SK-N-SH (cell line): ENCODE measurements around the gene ASTN2. TPM values are rescaled to one million over a fixed set of nuclear protein-coding genes. Genes with fewer than 3 reads are reported as not detected.
A peak's percentile ranks its signal among the peaks of the same experiment; 100 is the strongest.

Experiments
- CTCF ChIA-PET: fragments of 300-600, 350-600 bp; formaldehyde crosslinking; extraction: SDS; loops from one replicate; lab custom pipeline; 2021; lab: Yijun Ruan, JAX
- POLR2A ChIA-PET: fragments of 350-600 bp; sonication (Branson Sonifier 250); formaldehyde crosslinking; extraction: SDS; loops from one replicate; lab custom pipeline; 2020; ENCODE audit warnings: antibody characterized with exemption, inconsistent platforms; lab: Yijun Ruan, JAX
- DNase-seq: peaks from one replicate; pipeline ENCODE4 v3.0.0; 2012
- H2AFZ ChIP-seq: fragments of 200-600 bp; sonication (generic); 2 replicates; pipeline ENCODE4 v1.8.1; 2016; ENCODE audit warnings: antibody characterized with exemption, mild to moderate bottlenecking, low read depth
- H3F3A ChIP-seq: fragments of 200-600 bp; sonication (generic); replicated peaks from 2 replicates; pipeline ENCODE3; 2016; ENCODE audit warnings: antibody characterized with exemption, mild to moderate bottlenecking; ENCODE audit not compliant: insufficient read depth
- H3K27ac ChIP-seq, 2 experiments: fragments of 200-500 bp in 1 of 2; fragments of 200-600 bp in 1 of 2; sonication (Bioruptor generic) in 1 of 2; sonication (generic), shearing (Covaris generic) in 1 of 2; 2 replicates each; pipeline versions ENCODE4 v1.5.1 to v1.6.1; 2014 to 2016; ENCODE audit warnings: low read depth in 2 of 2, inconsistent platforms in 1 of 2, low read length in 1 of 2, mild to moderate bottlenecking in 1 of 2, mixed read lengths in 1 of 2
- H3K27me3 ChIP-seq: fragments of 200-600 bp; sonication (generic), shearing (Covaris generic); 2 replicates; pipeline ENCODE4 v1.6.1; 2016; ENCODE audit warnings: mixed run types; ENCODE audit not compliant: insufficient read depth
- H3K36me3 ChIP-seq, 2 experiments: fragments of 200-500 bp in 1 of 2; fragments of 200-600 bp in 1 of 2; sonication (Bioruptor generic) in 1 of 2; sonication (generic) in 1 of 2; replicated peaks in 1 of 2; 2 replicates each; pipeline versions ENCODE3 to v1.5.1; 2014 to 2016; ENCODE audit warnings: low read length in 1 of 2, mild to moderate bottlenecking in 1 of 2; ENCODE audit not compliant: insufficient read depth in 2 of 2, control insufficient read depth in 1 of 2
- H3K4me1 ChIP-seq, 2 experiments: fragments of 200-500 bp in 1 of 2; fragments of 200-600 bp in 1 of 2; sonication (Bioruptor generic) in 1 of 2; sonication (generic), shearing (Covaris generic) in 1 of 2; 2 replicates each; pipeline versions ENCODE4 v1.5.1 to v1.6.1; 2014 to 2016; ENCODE audit warnings: low read depth in 1 of 2, low read length in 1 of 2, mixed run types in 1 of 2; ENCODE audit not compliant: insufficient read depth in 2 of 2, control insufficient read depth in 1 of 2
- H3K4me2 ChIP-seq: fragments of 200-600 bp; sonication (generic), shearing (Covaris generic); 2 replicates; pipeline ENCODE4 v1.6.1; 2017; ENCODE audit warnings: mixed run types
- H3K4me3 ChIP-seq, 2 experiments: fragments of 200-500 bp in 1 of 2; fragments of 200-600 bp in 1 of 2; sonication (Bioruptor generic) in 1 of 2; sonication (generic), shearing (Covaris generic) in 1 of 2; 2 replicates each; pipeline versions ENCODE4 v1.5.1 to v1.8.1; 2014 to 2016; ENCODE audit warnings: low read depth in 2 of 2, inconsistent platforms in 1 of 2, low read length in 1 of 2, mild to moderate bottlenecking in 1 of 2, mixed read lengths in 1 of 2, moderate library complexity in 1 of 2
- H3K79me2 ChIP-seq: fragments of 200-600 bp; sonication (generic); 2 replicates; pipeline ENCODE4 v1.8.1; 2017; ENCODE audit warnings: mild to moderate bottlenecking; ENCODE audit not compliant: insufficient read depth
- H3K9ac ChIP-seq: fragments of 200-600 bp; sonication (generic); 2 replicates; pipeline ENCODE4 v1.6.1; 2017; ENCODE audit warnings: mixed run types
- H3K9me2 ChIP-seq: fragments of 200-600 bp; sonication (generic); 2 replicates; pipeline ENCODE4 v1.6.1; 2017; ENCODE audit warnings: mixed run types
- H3K9me3 ChIP-seq: fragments of 200-600 bp; sonication (generic); 2 replicates; pipeline ENCODE4 v1.6.1; 2017; ENCODE audit warnings: mixed run types, mild to moderate bottlenecking, moderate library complexity
- H4K20me1 ChIP-seq: fragments of 200-600 bp; sonication (generic); 2 replicates; pipeline ENCODE4 v1.6.1; 2017; ENCODE audit warnings: mild to moderate bottlenecking, mixed run types; ENCODE audit not compliant: insufficient read depth
- EP300 ChIP-seq, 2 experiments: IDR thresholded peaks; 2 replicates each; pipeline versions ENCODE4 v1.4.0 to v1.6.1; 2012; ENCODE audit warnings: borderline replicate concordance in 1 of 2, low read depth in 1 of 2, low read length in 1 of 2
- GATA2 ChIP-seq: sonication (generic); formaldehyde crosslinking; IDR thresholded peaks from 2 replicates; pipeline ENCODE4 v1.5.0; 2020; ENCODE audit warnings: mild to moderate bottlenecking, missing genetic modification reagents
- NRF1 ChIP-seq: IDR thresholded peaks from 2 replicates; pipeline ENCODE4 v1.6.1; 2012; ENCODE audit warnings: low read depth, mild to moderate bottlenecking, low read length
- RCOR1 ChIP-seq: fragments of 150-350 bp; IDR thresholded peaks from 2 replicates; pipeline ENCODE4 v1.6.1; 2017; ENCODE audit warnings: antibody characterized with exemption, low read length
- RFX5 ChIP-seq: IDR thresholded peaks from 2 replicates; pipeline ENCODE4 v1.6.1; 2012; ENCODE audit warnings: mild to moderate bottlenecking, improper control_type of control experiment, low read length
- RXRA ChIP-seq: IDR thresholded peaks from 2 replicates; pipeline ENCODE4 v1.4.0; 2012; ENCODE audit warnings: low read depth, mild to moderate bottlenecking, borderline replicate concordance
- SMC3 ChIP-seq: IDR thresholded peaks from 2 replicates; pipeline ENCODE4 v1.6.1; 2012; ENCODE audit warnings: low read depth, low read length, improper control_type of control experiment
- TAF1 ChIP-seq: IDR thresholded peaks from 2 replicates; pipeline ENCODE4 v1.6.1; 2012; ENCODE audit warnings: low read depth, mild to moderate bottlenecking, low read length, moderate library complexity, borderline replicate concordance
- TEAD4 ChIP-seq: IDR thresholded peaks from 2 replicates; pipeline ENCODE4 v1.4.0; 2012; ENCODE audit warnings: mild to moderate bottlenecking, borderline replicate concordance; ENCODE audit not compliant: insufficient read depth
- WGBS: methylation state at CpG from one replicate; pipeline ENCODE4 v1.1.6; 2017; ENCODE audit warnings: low lambda C conversion rate; 5-methylcytosine and 5-hydroxymethylcytosine counted together
- polyA plus RNA-seq, 3 experiments: library from polyadenylated mRNA; depleted of rRNA; stranded (reverse); fragments of >200 nt; gene quantifications; 2 replicates each; pipeline ENCODE4 v1.2.3, GENCODE V29; 2012
- TF ChIP-seq, protein P1 (sequence below): IDR thresholded peaks from 2 replicates; pipeline ENCODE4; 2012
- TF ChIP-seq, protein P2 (sequence below): fragments of 150-350 bp; IDR thresholded peaks from 2 replicates; pipeline ENCODE4 v1.6.1; 2017; ENCODE audit warnings: antibody characterized with exemption, low read length, low read depth, borderline replicate concordance
- TF ChIP-seq, protein P3 (sequence below): fragments of 200-600 bp; sonication (generic); IDR thresholded peaks from 2 replicates; pipeline ENCODE4 v1.6.1; 2017; ENCODE audit warnings: antibody characterized with exemption, mild to moderate bottlenecking, moderate library complexity
- TF ChIP-seq, protein P4 (sequence below): IDR thresholded peaks from 2 replicates; pipeline ENCODE4 v1.4.0; 2012; ENCODE audit warnings: low read depth
- TF ChIP-seq, protein P5 (sequence below): IDR thresholded peaks from 2 replicates; pipeline ENCODE4 v1.4.0; 2012; ENCODE audit warnings: low read depth, borderline replicate concordance

The ASTN2 gene
- polyA plus RNA-seq, 1 of the 3 experiments (the other 2 are of a cell fraction): 6.6 TPM

DNA sequence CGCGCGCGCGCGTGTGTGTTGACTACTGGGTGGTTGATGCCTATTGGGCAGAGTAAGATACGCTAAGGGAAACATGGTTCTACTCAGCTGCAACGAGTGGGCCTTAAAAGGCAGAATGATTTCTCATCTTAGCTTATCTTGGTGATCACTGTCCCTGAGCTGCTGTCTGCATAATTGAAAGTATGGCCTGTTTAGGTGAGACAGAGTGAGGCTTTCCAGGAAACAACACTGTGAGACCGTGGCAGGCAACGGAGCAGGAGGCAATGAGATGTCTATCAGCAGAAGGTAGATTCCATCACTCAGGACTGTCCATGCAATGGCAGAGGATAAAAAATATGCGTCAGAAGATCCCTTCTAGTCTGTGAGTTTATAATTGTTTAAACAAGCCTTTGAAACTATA, 450.6 kb downstream of the ASTN2 start:
- CTCF ChIA-PET: interaction anchor here (1.2 kb wide), 1 partner anchor 46 kb away, joined by 3 read pairs; no protein-coding TSS in a partner anchor
- Histone ChIP-seq H4K20me1 (no peaks in the 10 kb centered on the region), H3F3A (no peaks in the 10 kb centered on the region), H3K4me1 (no peaks in the 10 kb centered on the region; a peak in 1 of 4 replicates), H3K79me2 (no peaks in the 10 kb centered on the region), H3K4me2 (no peak overlapping the region), H3K27me3 (no peaks in the 10 kb centered on the region), H3K9me3 (no peaks in the 10 kb centered on the region), H3K9ac (no peak overlapping the region), H3K9me2 (no peaks in the 10 kb centered on the region), H3K4me3 (no peak overlapping the region), H2AFZ (no peak overlapping the region), H3K27ac (no peak overlapping the region), H3K36me3 (no peaks in the 10 kb centered on the region)
- no peak for DNase-seq
- WGBS: 66% methylated on average over 11 of the region's 11 CpGs
- TF ChIP-seq GATA2 (CRISPR knock-in tag): no peak
- no peak for TF ChIP-seq TEAD4
- TF ChIP-seq, protein P1, sequence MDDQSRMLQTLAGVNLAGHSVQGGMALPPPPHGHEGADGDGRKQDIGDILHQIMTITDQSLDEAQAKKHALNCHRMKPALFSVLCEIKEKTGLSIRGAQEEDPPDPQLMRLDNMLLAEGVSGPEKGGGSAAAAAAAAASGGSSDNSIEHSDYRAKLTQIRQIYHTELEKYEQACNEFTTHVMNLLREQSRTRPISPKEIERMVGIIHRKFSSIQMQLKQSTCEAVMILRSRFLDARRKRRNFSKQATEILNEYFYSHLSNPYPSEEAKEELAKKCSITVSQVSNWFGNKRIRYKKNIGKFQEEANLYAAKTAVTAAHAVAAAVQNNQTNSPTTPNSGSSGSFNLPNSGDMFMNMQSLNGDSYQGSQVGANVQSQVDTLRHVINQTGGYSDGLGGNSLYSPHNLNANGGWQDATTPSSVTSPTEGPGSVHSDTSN: no peak
- TF ChIP-seq RCOR1: no peak
- no peak for TF ChIP-seq NRF1
- POLR2A ChIA-PET: no interaction called here

DNA sequence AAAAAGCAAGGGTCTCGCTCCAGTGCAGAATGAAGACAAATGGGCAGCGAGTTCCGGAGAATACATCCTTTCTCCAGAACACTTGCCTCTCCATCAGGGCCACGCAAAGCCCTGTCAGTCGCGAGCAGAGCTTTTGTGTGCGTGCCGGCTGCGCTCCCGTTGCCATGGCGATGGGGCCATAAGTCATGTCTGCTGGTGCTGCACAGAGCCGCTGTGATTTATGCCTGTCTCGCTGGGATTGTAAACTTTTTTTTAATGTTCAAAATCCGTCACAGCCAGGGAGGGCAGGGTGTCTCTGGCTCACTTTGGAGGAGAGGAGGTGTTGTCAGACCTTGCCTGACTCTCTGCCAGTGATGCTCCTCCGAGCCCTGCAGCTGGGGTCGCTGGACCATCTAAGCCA, 455.0 kb downstream of the ASTN2 start:
- TF ChIP-seq SMC3: no peak
- TF ChIP-seq, protein P2, sequence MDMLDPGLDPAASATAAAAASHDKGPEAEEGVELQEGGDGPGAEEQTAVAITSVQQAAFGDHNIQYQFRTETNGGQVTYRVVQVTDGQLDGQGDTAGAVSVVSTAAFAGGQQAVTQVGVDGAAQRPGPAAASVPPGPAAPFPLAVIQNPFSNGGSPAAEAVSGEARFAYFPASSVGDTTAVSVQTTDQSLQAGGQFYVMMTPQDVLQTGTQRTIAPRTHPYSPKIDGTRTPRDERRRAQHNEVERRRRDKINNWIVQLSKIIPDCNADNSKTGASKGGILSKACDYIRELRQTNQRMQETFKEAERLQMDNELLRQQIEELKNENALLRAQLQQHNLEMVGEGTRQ: no peak
- Histone ChIP-seq H3K9me3 (no peaks in the 10 kb centered on the region), H2AFZ (no peak overlapping the region), H3K27ac (no peak overlapping the region), H3K9me2 (no peaks in the 10 kb centered on the region), H3K4me3 (no peak overlapping the region), H3K9ac (no peak overlapping the region), H3K79me2 (no peaks in the 10 kb centered on the region), H3K27me3 (no peaks in the 10 kb centered on the region), H3K36me3 (no peaks in the 10 kb centered on the region), H3K4me1 (no peaks in the 10 kb centered on the region; a peak in 1 of 4 replicates), H3F3A (no peaks in the 10 kb centered on the region), H3K4me2 (no peak overlapping the region), H4K20me1 (no peaks in the 10 kb centered on the region)
- WGBS: 31% methylated on average over 16 of the region's 16 CpGs
- ChIA-PET CTCF (no interaction called here), POLR2A (no interaction called here)
- peak; percentile 44 for DNase-seq

DNA sequence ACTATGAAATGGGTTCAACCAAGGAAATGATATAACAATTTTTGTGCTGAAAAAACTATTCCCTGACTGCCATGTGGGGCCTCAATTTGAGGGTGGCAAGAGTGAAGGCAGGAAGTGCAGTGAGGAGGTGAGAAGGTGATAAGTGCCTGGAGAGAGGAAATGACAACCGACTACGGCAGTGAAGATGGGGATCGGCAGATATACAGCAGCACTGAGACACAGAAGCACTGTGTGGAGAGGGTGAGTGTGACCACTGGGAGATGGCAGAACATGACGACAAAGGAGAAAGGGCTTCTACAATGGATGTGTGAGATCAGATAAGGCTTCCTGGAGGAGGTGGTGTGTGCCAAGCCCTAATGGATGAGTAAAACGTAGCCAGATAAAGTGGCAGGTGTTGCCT, 456.0 kb downstream of the ASTN2 start:
- TF ChIP-seq, protein P3, sequence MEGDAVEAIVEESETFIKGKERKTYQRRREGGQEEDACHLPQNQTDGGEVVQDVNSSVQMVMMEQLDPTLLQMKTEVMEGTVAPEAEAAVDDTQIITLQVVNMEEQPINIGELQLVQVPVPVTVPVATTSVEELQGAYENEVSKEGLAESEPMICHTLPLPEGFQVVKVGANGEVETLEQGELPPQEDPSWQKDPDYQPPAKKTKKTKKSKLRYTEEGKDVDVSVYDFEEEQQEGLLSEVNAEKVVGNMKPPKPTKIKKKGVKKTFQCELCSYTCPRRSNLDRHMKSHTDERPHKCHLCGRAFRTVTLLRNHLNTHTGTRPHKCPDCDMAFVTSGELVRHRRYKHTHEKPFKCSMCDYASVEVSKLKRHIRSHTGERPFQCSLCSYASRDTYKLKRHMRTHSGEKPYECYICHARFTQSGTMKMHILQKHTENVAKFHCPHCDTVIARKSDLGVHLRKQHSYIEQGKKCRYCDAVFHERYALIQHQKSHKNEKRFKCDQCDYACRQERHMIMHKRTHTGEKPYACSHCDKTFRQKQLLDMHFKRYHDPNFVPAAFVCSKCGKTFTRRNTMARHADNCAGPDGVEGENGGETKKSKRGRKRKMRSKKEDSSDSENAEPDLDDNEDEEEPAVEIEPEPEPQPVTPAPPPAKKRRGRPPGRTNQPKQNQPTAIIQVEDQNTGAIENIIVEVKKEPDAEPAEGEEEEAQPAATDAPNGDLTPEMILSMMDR: no peak
- TF ChIP-seq RXRA (no peak), NRF1 (no peak), GATA2 (CRISPR knock-in tag) (no peak), RFX5 (no peak), EP300 (IDR thresholded peaks at IDR 0.05; ENCODE audit: borderline replicate concordance in 1 of 2, low read depth in 1 of 2, low read length in 1 of 2) (no peak), TAF1 (no peak)
- TF ChIP-seq, protein P4, sequence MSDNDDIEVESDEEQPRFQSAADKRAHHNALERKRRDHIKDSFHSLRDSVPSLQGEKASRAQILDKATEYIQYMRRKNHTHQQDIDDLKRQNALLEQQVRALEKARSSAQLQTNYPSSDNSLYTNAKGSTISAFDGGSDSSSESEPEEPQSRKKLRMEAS: no peak
- TF ChIP-seq, protein P5, sequence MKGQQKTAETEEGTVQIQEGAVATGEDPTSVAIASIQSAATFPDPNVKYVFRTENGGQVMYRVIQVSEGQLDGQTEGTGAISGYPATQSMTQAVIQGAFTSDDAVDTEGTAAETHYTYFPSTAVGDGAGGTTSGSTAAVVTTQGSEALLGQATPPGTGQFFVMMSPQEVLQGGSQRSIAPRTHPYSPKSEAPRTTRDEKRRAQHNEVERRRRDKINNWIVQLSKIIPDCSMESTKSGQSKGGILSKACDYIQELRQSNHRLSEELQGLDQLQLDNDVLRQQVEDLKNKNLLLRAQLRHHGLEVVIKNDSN: no peak
- TF ChIP-seq, protein P2: no peak
- no peaks in the 10 kb centered on the region for H4K20me1 ChIP-seq
- H2AFZ ChIP-seq: no peak overlapping the region
- no peak overlapping the region for H3K4me3 ChIP-seq
- no peaks in the 10 kb centered on the region for H3K27me3 ChIP-seq
- no peaks in the 10 kb centered on the region for H3K9me2 ChIP-seq
- no peak overlapping the region for H3K27ac ChIP-seq
- ChIA-PET POLR2A (no interaction called here), CTCF (no interaction called here)
- H3K79me2 ChIP-seq: no peaks in the 10 kb centered on the region
- no peaks in the 10 kb centered on the region for H3K36me3 ChIP-seq
- WGBS: 69% methylated on average over 5 of the region's 5 CpGs
- H3K9me3 ChIP-seq: no peaks in the 10 kb centered on the region
- H3K4me2 ChIP-seq: no peak overlapping the region
- DNase-seq: no peak
- H3K9ac ChIP-seq: no peak overlapping the region
- H3K4me1 ChIP-seq: no peaks in the 10 kb centered on the region; a peak in 1 of 4 replicates
- no peaks in the 10 kb centered on the region for H3F3A ChIP-seq
